ENCODE results near the gene EIF6.
"Not testable (repeated sequence)": the region's sequence is repeated elsewhere in the genome, so short reads cannot be mapped to it uniquely, and the experiment has no call there.

Gene EIF6

GRCh38 chr20:35273449-35274171, 11.0 kb downstream of the EIF6 start:
- TF ChIP-seq ZNF274 (IDR thresholded peaks at IDR 0.05; ENCODE audit: low read depth, low read length), result no peak
- H3K4me3 ChIP-seq (ENCODE audit: low read length), result no peak overlapping the region

- no peak overlapping the region for H3K4me3 ChIP-seq (ENCODE audit: low read length)
- no peak for TF ChIP-seq ZNF274 (IDR thresholded peaks at IDR 0.05; ENCODE audit: low read depth, low read length)
These were observed 12.7 kb downstream of the EIF6 start for GRCh38 chr20:35271904-35272303.

- no peak for TF ChIP-seq ZNF274 (IDR thresholded peaks at IDR 0.05; ENCODE audit: low read depth, low read length)
- H3K4me3 ChIP-seq (ENCODE audit: low read length), result no peak overlapping the region
These were observed 13.3 kb downstream of the EIF6 start for GRCh38 chr20:35271073-35271882.

DNA sequence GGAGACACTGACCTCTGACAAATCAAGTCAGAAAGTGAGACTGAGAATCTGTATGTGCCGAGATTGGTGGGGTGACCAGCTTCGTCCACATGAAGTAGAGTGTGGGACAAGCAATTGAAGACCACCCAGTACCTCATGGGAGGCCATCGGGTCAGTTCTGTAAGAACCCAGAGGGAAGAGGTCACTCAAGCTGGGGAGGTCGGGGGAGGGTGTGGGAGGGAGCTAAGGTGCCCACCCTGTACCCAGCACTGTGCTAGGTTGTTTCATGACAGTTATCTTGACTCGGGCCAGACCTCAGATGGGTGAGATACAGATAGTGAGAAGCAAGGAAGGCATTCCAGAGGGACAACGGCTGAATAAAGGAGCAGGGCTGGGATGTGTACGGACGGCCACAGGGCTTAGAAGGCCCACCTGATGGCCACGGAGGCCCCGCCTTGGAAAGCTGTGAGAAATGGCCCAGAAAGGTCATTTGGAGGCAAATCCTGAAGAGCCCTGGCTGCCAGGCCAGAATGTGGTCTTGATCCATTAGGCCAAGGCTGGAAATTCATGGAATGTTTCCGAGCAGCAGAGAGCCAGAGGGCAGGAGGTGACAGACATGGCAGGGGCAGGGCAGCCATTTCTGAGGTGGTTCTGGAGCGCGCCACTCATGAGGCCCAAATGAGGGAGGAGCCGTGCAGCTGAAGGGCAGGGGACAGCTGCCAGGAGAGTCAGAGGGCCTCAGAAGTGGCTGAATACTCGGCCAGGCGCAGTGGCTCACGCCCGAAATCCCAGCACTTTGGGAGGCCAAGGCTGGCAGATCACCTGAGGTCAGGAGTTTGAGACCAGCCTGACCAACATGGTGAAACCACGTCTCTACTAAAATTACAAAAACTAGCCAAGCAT, 14.3 kb downstream of the EIF6 start:
- no peak for TF ChIP-seq ZNF274 (IDR thresholded peaks at IDR 0.05; ENCODE audit: low read depth, low read length)
- H3K4me3 ChIP-seq (ENCODE audit: low read length), result no peak overlapping the region

GRCh38 chr20:35269055-35269781, 15.4 kb downstream of the EIF6 start:
- no peak overlapping the region for H3K4me3 ChIP-seq (ENCODE audit: low read length)
- no peak for TF ChIP-seq ZNF274 (IDR thresholded peaks at IDR 0.05; ENCODE audit: low read depth, low read length)

DNA sequence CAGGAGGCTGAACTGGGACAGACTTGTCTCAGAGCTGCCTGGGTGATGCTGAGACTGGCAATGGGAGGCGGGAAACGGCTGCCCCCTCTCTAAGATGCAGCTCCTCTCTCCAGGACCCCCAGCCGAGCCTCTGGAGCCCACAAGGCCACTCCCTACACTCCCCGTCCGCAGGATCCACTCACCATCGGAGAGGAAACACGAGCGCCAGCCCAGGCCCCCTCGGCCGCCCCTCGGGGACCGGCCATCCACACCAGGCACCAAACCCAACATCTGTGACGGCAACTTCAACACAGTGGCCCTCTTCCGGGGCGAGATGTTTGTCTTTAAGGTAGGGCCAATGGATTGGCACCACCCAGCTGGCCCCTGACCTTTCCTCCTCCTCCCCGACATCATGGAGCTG, 17.5 kb downstream of the EIF6 start:
- H3K4me3 ChIP-seq (ENCODE audit: low read length), result no peak overlapping the region
- no peak for TF ChIP-seq ZNF274 (IDR thresholded peaks at IDR 0.05; ENCODE audit: low read depth, low read length)

GRCh38 chr20:35264755-35265154, 19.8 kb downstream of the EIF6 start:
- TF ChIP-seq ZNF274 (IDR thresholded peaks at IDR 0.05; ENCODE audit: low read depth, low read length), result no peak

GRCh38 chr20:35263532-35264341, 20.8 kb downstream of the EIF6 start:
- TF ChIP-seq ZNF274 (IDR thresholded peaks at IDR 0.05; ENCODE audit: low read depth, low read length), result no peak
- H3K4me3 ChIP-seq (ENCODE audit: low read length), result no peak overlapping the region

More at GRCh38 chr20:35264755-35265154, 19.8 kb downstream of the EIF6 start:
- no peak overlapping the region for H3K4me3 ChIP-seq (ENCODE audit: low read length)

DNA sequence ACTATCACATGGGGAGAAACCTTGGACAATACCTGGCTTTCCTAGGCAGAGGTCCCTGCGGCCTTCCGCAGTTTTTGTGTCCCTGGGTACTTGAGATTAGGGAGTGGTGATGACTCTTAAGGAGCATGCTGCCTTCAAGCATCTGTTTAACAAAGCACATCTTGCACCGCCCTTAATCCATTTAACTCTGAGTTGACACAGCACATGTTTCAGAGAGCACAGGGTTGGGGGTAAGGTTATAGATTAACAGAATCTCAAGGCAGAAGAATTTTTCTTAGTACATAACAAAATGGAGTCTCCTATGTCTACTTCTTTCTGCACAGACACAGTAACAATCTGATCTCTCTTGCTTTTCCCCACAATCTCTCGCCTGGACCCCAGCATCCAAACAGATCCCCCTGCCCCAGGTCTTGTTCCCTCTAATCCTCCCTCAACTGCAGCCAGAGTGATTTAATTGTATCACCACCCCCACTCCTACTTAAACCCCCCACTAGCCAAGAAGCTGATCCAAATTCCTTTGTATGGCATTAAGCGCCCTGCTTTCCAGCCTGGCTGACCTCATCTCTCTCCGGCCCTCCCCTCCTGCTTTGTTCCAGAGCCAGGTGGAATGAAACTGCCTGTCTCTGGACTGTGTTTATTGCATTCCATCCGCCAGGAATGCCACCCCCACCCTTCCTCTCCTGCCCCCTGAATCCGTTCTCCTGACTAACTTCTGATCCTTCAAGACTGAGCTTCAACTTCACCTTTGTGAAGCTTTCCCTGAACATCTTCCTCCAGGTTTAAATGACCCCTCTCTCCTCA, 21.6 kb downstream of the EIF6 start:
- H3K4me3 ChIP-seq (ENCODE audit: low read length), result not testable (repeated sequence)

GRCh38 chr20:35262321-35262720, 22.3 kb downstream of the EIF6 start:
- H3K4me3 ChIP-seq (ENCODE audit: low read length), result not testable (repeated sequence)

DNA sequence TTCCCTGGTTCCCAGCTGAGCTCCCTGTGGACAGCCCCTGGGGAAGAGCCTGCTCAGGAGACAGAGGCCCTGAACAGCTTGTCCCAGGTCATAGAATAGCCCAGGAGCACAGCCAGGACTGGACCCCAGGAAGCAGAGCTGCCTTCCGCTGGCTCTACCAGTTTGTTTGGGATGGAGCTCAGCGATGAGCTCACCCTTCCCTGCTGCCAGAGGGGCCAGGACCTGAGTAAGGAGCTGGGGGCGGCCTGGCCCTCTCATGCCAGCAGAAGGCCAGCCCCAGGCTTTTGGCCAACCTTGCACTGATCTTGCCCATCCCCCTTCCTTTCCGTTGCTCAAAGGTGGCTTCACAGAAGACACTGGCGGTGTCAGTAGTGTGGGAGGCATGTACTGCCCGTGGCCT, 24.1 kb downstream of the EIF6 start:
- no peak overlapping the region for H3K4me3 ChIP-seq (ENCODE audit: low read length)
- no peak for TF ChIP-seq ZNF274 (IDR thresholded peaks at IDR 0.05; ENCODE audit: low read depth, low read length)

DNA sequence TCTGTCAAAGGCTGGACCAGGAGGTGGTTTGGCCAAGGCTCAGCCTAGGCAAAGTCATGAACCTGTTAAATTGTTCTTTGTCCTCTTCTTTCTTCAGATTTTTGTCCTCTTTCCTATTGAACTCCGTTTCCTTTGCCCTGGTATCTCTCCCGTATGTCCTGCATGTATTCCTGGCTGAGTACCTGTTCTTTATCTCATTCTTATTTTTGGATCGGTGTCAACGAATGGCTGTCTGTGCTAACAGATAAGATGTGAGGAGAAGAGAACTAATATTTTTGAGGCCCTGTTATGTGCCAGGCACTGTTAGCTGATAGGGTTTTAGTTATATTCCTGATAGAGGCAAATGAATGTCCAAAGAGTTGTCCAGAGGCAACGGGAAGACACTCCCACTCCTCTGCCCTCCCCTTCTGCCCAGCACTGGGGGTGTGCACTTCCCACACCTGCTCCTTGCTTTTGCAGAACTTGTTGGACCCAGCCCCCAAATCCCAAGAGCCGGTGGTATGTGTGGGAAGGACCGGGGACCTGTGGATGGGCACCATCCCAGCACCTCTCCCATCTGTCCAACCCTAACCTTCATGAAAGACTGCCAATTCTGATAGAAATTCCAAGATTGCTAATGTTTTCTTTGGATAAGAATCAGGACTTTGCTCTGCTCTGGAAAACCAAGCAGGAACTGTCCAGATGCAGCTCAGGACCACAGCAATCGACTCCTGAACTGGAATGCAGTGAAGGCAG, 27.2 kb downstream of the EIF6 start:
- H3K4me3 ChIP-seq (ENCODE audit: low read length), result no peak overlapping the region
- no peak for TF ChIP-seq ZNF274 (IDR thresholded peaks at IDR 0.05; ENCODE audit: low read depth, low read length)

All from GM08714 (cell line).